ENCODE results near the gene EGLN1. TPM values are rescaled to one million over a fixed set of nuclear protein-coding genes. Genes with fewer than 3 reads are reported as not detected.
A peak's percentile ranks its signal among the peaks of the same experiment; 100 is the strongest.

Gene EGLN1
- total RNA-seq, 1 experiment from 2014 or later = 27.1 TPM

DNA sequence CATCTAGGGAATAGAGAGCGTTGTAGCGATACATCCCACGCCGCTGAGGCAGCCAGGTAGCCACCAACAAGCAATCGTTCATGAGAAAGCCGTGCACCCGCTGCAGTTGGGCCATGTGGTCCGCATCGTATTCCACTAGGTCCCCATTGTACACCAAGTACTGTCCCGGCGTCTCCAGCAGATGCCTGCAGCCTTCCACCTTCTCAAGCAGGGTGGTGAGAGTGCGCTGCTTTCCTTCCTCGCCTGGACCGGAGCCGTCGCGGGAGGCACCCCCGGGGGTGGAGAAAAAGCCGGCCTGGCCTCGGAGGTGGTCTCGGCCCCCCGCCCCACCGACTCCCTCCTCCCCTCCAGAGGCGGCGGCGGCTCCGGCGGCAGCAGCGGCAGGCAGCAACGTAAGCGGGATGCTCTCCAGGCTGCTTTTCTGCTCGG is 85.0 kb downstream of the EGLN1 start:
- peak; percentile 3; the same call in 1 of the 2 replicates for ATAC-seq
- Histone ChIP-seq H3K36me3 (ENCODE audit: control insufficient read depth in 1 of 2, insufficient read depth in 2 of 2, low read length in 2 of 2) (peaks cover 3 to 9% of the 10 kb centered on the region in 2 experiments; a peak in 2 of 4 replicates), H4K20me1 (ENCODE audit: insufficient read depth) (no peaks in the 10 kb centered on the region), H3K4me3 (replicated peaks in 1 of 2; ENCODE audit: low read depth in 1 of 2, low read length in 2 of 2) (peak overlapping the region; percentile 82 to 91), H3K4me2 (ENCODE audit: low read length) (peak overlapping the region; percentile 83), H3K4me1 (ENCODE audit: control insufficient read depth in 1 of 2, insufficient read depth in 2 of 2, low read length in 2 of 2) (peaks cover 14 to 28% of the 10 kb centered on the region in 2 experiments; a peak in 3 of 4 replicates), H3K27ac (ENCODE audit: low read depth, low read length) (peak overlapping the region; percentile 61), H3K9ac (ENCODE audit: low read length) (peak overlapping the region; percentile 85), H3K9me2 (ENCODE audit: insufficient read depth) (no peaks in the 10 kb centered on the region), H2AFZ (ENCODE audit: low read depth, low read length, poor library complexity, severe bottlenecking) (no peak overlapping the region), H3K9me3 (ENCODE audit: control insufficient read depth in 1 of 2, insufficient read depth in 1 of 2, low read depth in 1 of 2, low read length in 2 of 2) (no peaks in the 10 kb centered on the region), H3K27me3 (ENCODE audit: insufficient read depth, low read length) (no peaks in the 10 kb centered on the region), H3K79me2 (ENCODE audit: insufficient read depth, low read length) (peaks cover 85% of the 10 kb centered on the region)
- POLR2A ChIA-PET = interaction anchor here (1.0 kb wide), 1 partner anchor 247 kb away, joined by 3 read pairs; no protein-coding TSS in a partner anchor
- CTCF ChIA-PET = interaction anchor here (1.1 kb wide), 1 partner anchor 21 kb away, joined by 4 read pairs; no protein-coding TSS in a partner anchor
- no TSS peak for BruUV-seq (replicated peaks)
- DNase-seq (ENCODE audit: low read depth, low spot score) = no peak
- RAD21 ChIA-PET (ENCODE audit: low non-redundant PET in 1 of 2, low total read pairs in 2 of 2, uncharacterized antibody in 2 of 2, unreplicated experiment in 2 of 2) = no interaction called here
- TF ChIP-seq SRF (IDR thresholded peaks at IDR 0.05; ENCODE audit: low read depth) (no peak), CEBPB (IDR thresholded peaks at IDR 0.05; ENCODE audit: low read depth) (no peak), JUND (IDR thresholded peaks at IDR 0.05) (no peak), ZNF274 (IDR thresholded peaks at IDR 0.05; ENCODE audit: low read depth, low read length) (no peak), RAD21 (IDR thresholded peaks at IDR 0.05; ENCODE audit: low read depth) (no peak), CBX3 (IDR thresholded peaks at IDR 0.05; ENCODE audit: low read depth) (no peak)
- TF ChIP-seq, protein P1, sequence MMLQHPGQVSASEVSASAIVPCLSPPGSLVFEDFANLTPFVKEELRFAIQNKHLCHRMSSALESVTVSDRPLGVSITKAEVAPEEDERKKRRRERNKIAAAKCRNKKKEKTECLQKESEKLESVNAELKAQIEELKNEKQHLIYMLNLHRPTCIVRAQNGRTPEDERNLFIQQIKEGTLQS (IDR thresholded peaks at IDR 0.05) = no peak
- intact Hi-C loops (cut with micrococcal nuclease) = no loop called here

DNA sequence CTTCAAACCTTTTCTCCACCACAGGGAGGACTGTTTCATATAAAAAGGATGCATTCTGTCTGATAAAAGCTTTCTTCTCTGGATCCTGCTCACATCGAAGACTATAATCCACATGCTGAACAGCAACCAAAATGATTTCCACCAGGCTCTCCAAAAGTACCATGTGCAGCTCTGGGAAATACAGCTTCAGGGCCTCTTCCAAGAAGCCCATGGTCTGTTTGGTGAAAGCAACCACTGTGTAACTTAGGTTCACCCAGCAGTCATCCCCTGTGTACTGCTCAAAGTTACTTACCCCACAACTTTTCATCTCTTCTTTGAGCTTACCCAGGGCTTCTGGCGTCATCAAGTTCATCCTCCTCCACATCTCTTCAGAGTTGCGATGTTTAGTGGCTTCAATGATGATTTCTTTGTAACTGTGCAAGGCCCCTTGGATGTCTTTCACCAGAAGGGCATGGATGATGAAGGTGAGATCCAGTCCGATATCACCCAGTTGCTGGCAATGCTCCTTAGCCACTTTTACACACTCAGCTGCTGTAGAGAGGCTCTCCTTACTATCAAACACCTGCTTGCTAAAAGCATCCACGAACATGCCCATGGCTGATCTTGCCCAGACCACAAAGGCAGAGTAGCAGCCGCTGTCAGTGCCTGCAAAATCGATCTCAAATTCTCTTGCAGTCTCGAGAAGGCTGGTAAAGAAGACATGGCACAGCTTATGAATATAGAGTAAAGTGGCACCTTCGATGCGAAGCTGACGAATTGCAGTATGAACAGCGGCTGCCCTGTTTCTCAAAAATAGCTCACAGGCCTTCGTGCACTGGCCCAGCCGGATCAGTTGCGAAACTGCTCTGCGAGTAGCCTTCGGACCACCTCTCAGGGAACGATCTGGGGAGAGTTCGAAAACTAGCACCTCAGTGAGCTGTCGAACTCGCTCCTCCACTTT is 86.2 kb downstream of the EGLN1 start:
- ChIA-PET RAD21 (ENCODE audit: low non-redundant PET in 1 of 2, low total read pairs in 2 of 2, uncharacterized antibody in 2 of 2, unreplicated experiment in 2 of 2) (no interaction called here), CTCF (no interaction called here), POLR2A (no interaction called here)
- Histone ChIP-seq H3K9me3 (ENCODE audit: control insufficient read depth in 1 of 2, insufficient read depth in 1 of 2, low read depth in 1 of 2, low read length in 2 of 2) (no peaks in the 10 kb centered on the region), H3K4me2 (ENCODE audit: low read length) (peak overlapping the region; percentile 83), H3K9ac (ENCODE audit: low read length) (peak overlapping the region; percentile 85; the same call in 1 of the 2 replicates), H3K79me2 (ENCODE audit: insufficient read depth, low read length) (peaks cover 77% of the 10 kb centered on the region), H4K20me1 (ENCODE audit: insufficient read depth) (no peaks in the 10 kb centered on the region), H3K4me1 (ENCODE audit: control insufficient read depth in 1 of 2, insufficient read depth in 2 of 2, low read length in 2 of 2) (peaks cover 14 to 28% of the 10 kb centered on the region in 2 experiments; a peak in 3 of 4 replicates), H3K4me3 (replicated peaks in 1 of 2; ENCODE audit: low read depth in 1 of 2, low read length in 2 of 2) (peak overlapping the region in 1 of 2 experiments; percentile 91; a peak in 1 of 4 replicates), H3K27me3 (ENCODE audit: insufficient read depth, low read length) (no peaks in the 10 kb centered on the region), H3K36me3 (ENCODE audit: control insufficient read depth in 1 of 2, insufficient read depth in 2 of 2, low read length in 2 of 2) (peaks cover under 1 to 6% of the 10 kb centered on the region in 2 experiments; a peak in 2 of 4 replicates), H2AFZ (ENCODE audit: low read depth, low read length, poor library complexity, severe bottlenecking) (no peak overlapping the region), H3K9me2 (ENCODE audit: insufficient read depth) (no peaks in the 10 kb centered on the region), H3K27ac (ENCODE audit: low read depth, low read length) (no peak overlapping the region)
- intact Hi-C loops (cut with micrococcal nuclease) = no loop called here
- BruUV-seq (replicated peaks) = no TSS peak
- ATAC-seq = no peak
- no peak for DNase-seq (ENCODE audit: low read depth, low spot score)
- TF ChIP-seq ZFX (IDR thresholded peaks at IDR 0.05) (no peak), EZH2phosphoT487 (IDR thresholded peaks at IDR 0.05; ENCODE audit: borderline replicate concordance) (no peak), CBX3 (IDR thresholded peaks at IDR 0.05; ENCODE audit: low read depth) (no peak), FOSL1 (IDR thresholded peaks at IDR 0.05; ENCODE audit: low read depth) (no peak), EGR1 (IDR thresholded peaks at IDR 0.05; ENCODE audit: low read depth) (no peak), ZNF274 (IDR thresholded peaks at IDR 0.05; ENCODE audit: low read depth, low read length) (no peak), YY1 (IDR thresholded peaks at IDR 0.05; ENCODE audit: extremely low read depth, insufficient replicate concordance, low read depth, low read length) (no peak), RAD21 (IDR thresholded peaks at IDR 0.05; ENCODE audit: low read depth) (no peak), SP1 (IDR thresholded peaks at IDR 0.05; ENCODE audit: low read depth) (no peak), ELF1 (IDR thresholded peaks at IDR 0.05; ENCODE audit: borderline replicate concordance, low read depth) (no peak)
- TF ChIP-seq, protein P2, sequence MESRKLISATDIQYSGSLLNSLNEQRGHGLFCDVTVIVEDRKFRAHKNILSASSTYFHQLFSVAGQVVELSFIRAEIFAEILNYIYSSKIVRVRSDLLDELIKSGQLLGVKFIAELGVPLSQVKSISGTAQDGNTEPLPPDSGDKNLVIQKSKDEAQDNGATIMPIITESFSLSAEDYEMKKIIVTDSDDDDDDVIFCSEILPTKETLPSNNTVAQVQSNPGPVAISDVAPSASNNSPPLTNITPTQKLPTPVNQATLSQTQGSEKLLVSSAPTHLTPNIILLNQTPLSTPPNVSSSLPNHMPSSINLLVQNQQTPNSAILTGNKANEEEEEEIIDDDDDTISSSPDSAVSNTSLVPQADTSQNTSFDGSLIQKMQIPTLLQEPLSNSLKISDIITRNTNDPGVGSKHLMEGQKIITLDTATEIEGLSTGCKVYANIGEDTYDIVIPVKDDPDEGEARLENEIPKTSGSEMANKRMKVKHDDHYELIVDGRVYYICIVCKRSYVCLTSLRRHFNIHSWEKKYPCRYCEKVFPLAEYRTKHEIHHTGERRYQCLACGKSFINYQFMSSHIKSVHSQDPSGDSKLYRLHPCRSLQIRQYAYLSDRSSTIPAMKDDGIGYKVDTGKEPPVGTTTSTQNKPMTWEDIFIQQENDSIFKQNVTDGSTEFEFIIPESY (IDR thresholded peaks at IDR 0.05; ENCODE audit: extremely low read depth, insufficient replicate concordance, low read length) = no peak
- TF ChIP-seq, protein P3, sequence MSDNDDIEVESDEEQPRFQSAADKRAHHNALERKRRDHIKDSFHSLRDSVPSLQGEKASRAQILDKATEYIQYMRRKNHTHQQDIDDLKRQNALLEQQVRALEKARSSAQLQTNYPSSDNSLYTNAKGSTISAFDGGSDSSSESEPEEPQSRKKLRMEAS (IDR thresholded peaks at IDR 0.05) = no peak
- TF ChIP-seq, protein P1 (IDR thresholded peaks at IDR 0.05) = no peak

Data from HCT116 (cell line).